Esophagus muscularis mucosa (tissue), 4 donors: Measurements from ENCODE around the gene DLGAP4. TPM values are rescaled to one million over a fixed set of nuclear protein-coding genes. Genes with fewer than 3 reads are reported as not detected.
A peak's percentile ranks its signal among the peaks of the same experiment; 100 is the strongest.

Source experiments
- DNase-seq: peaks from one replicate; pipeline ENCODE4 v3.0.0-alpha.2; 2017; ENCODE audit errors: extremely low spot score
- H3K27ac ChIP-seq, 4 donors: fragments of 200-600 bp; sonication (generic); replicated peaks in 1 of 4; 1 replicate in 3 of 4; 2 replicates in 1 of 4; pipeline ENCODE4 v1.5.1; 2016 to 2019; ENCODE audit warnings: mild to moderate bottlenecking in 1 of 4
- H3K27me3 ChIP-seq, 4 donors: fragments of 200-600 bp; sonication (generic); one replicate each; pipeline versions ENCODE4 v1.5.1 to v1.6.0; 2016 to 2019
- H3K36me3 ChIP-seq, 4 donors: fragments of 200-600 bp; sonication (generic); one replicate each; pipeline ENCODE4 v1.5.1; 2016 to 2019
- H3K4me1 ChIP-seq, 4 donors: fragments of 200-600 bp; sonication (generic); one replicate each; pipeline ENCODE4 v1.5.1; 2016 to 2019
- H3K4me3 ChIP-seq, 4 donors: fragments of 200-600 bp; sonication (generic); 1 replicate in 2 of 4; 2 replicates in 2 of 4; pipeline ENCODE4 v1.5.1; 2016 to 2019; ENCODE audit warnings: mild to moderate bottlenecking in 4 of 4, moderate library complexity in 1 of 4
- H3K9me3 ChIP-seq, 4 donors: fragments of 200-600 bp; sonication (generic); 1 replicate in 3 of 4; 2 replicates in 1 of 4; pipeline ENCODE4 v1.5.1; 2016 to 2019
- EP300 ChIP-seq: sonication (generic); formaldehyde crosslinking; IDR thresholded peaks from one replicate; pipeline ENCODE4 v1.6.1; 2017; ENCODE audit warnings: antibody characterized with exemption
- POLR2A ChIP-seq: fragments of 450-650 bp; IDR thresholded peaks from one replicate; pipeline ENCODE4 v1.6.1; 2017; ENCODE audit warnings: antibody characterized with exemption, moderate library complexity, mild to moderate bottlenecking, low read depth
- POLR2AphosphoS5 ChIP-seq, 2 donors: sonication (generic); formaldehyde crosslinking; IDR thresholded peaks; one replicate each; pipeline ENCODE4 v1.6.1; 2017; ENCODE audit warnings: antibody characterized with exemption in 2 of 2
- WGBS: methylation state at CpG from one replicate; pipeline ENCODE4 v1.1.5; 2018; 5-methylcytosine and 5-hydroxymethylcytosine counted together
- intact Hi-C: fragments of 100-400 bp; cut with DNase I; formaldehyde crosslinking; loops from one replicate; pipeline ENCODE4 v1.15.1; 2023
- total RNA-seq, 4 donors: library from RNA; depleted of rRNA; stranded (reverse); fragments of >200 nt; gene quantifications; one replicate each; pipeline versions ENCODE4 v1.1.0 to v1.2.1, GENCODE V29; 2016
- TF ChIP-seq, protein P1 (sequence below), 3 experiments: fragments of 200-600 bp in 2 of 3; fragments of 450-650 bp in 1 of 3; sonication (generic) in 2 of 3; IDR thresholded peaks; one replicate each; pipeline ENCODE4 v1.5.1; 2017 to 2019; ENCODE audit warnings: antibody characterized with exemption in 3 of 3, mild to moderate bottlenecking in 2 of 3, moderate library complexity in 1 of 3

Gene DLGAP4
- total RNA-seq, 4 donors from 2014 or later: 43.6 to 90.0 (median 48.8) TPM

DNA sequence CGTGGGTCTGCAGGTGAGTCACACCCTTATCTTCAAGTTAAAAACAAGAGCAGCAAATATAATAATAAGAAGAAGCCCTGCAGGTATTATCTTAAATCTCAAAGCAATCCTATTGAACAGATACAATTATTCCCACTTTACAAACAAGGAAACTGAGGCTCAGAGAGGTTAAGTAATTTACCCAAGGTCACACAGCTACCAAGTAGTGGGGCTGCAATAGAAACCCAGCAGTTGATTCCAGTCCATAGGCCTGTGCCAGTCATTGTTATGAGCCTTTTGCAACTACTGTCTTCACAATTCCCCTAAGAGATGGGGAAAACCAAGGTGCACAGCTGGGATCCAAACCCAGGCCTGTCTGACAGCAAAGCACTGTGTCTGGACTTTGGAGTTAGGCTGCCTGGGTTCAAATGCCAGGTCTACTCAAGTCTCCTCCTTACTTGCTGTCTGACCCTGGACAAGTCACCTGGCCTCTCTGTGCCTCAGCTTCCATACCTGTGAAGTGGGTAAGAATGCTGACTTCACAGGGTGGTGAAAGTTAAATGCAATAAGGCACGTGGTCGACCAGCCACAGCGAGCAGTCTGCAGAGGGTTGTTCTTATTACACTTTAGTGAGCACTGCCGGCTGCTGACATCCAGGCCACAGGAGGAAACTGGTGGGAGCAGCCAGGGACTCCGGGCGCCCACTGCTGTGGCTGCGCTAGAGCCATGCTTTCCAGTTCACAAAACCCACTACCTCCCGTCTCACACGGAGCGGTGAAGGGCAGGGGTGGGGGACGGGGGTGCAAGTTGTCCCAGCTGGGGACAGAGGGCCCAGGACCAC, 241.3 kb downstream of the DLGAP4 start:
- intact Hi-C loops: no loop called here
- peaks cover 28 to 61% (median 53%) of the 10 kb centered on the region in 4 donors for H3K36me3 ChIP-seq
- H3K4me1 ChIP-seq: peaks cover 55 to 93% (median 90%) of the 10 kb centered on the region in 4 donors
- TF ChIP-seq EP300 (no peak), POLR2A (no peak), POLR2AphosphoS5 (IDR thresholded peaks at IDR 0.05) (no peak)
- TF ChIP-seq, protein P1, sequence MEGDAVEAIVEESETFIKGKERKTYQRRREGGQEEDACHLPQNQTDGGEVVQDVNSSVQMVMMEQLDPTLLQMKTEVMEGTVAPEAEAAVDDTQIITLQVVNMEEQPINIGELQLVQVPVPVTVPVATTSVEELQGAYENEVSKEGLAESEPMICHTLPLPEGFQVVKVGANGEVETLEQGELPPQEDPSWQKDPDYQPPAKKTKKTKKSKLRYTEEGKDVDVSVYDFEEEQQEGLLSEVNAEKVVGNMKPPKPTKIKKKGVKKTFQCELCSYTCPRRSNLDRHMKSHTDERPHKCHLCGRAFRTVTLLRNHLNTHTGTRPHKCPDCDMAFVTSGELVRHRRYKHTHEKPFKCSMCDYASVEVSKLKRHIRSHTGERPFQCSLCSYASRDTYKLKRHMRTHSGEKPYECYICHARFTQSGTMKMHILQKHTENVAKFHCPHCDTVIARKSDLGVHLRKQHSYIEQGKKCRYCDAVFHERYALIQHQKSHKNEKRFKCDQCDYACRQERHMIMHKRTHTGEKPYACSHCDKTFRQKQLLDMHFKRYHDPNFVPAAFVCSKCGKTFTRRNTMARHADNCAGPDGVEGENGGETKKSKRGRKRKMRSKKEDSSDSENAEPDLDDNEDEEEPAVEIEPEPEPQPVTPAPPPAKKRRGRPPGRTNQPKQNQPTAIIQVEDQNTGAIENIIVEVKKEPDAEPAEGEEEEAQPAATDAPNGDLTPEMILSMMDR (IDR thresholded peaks at IDR 0.05): no peak
- H3K9me3 ChIP-seq: no peaks in the 10 kb centered on the region
- DNase-seq: no peak
- 44% methylated on average over 9 of the region's 12 CpGs for WGBS
- H3K4me3 ChIP-seq: peak overlapping the region in 2 of 4 donors; percentile 3 to 92
- no peaks in the 10 kb centered on the region for H3K27me3 ChIP-seq
- H3K27ac ChIP-seq: peak overlapping the region; percentile 32 to 97 (median 88)

DNA sequence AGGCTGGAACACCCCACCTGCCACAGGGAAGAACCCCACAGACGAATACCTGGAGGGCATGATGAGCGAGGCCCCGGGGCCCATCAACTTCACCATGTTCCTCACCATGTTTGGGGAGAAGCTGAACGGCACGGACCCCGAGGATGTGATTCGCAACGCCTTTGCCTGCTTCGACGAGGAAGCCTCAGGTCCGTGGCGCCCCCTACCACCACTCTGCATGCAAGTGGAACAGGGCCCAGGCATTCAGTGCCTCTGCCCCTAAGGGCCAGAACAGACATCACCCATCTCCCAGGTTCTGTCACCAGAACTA, 241.8 kb downstream of the DLGAP4 start:
- H3K4me3 ChIP-seq: peak overlapping the region in 2 of 4 donors; percentile 3 to 4
- intact Hi-C loops: no loop called here
- TF ChIP-seq POLR2A (no peak), EP300 (no peak), POLR2AphosphoS5 (IDR thresholded peaks at IDR 0.05) (peak in 1 of 2 donors; percentile 15)
- TF ChIP-seq, protein P1 (IDR thresholded peaks at IDR 0.05): peak in 1 of 3 experiments; percentile 22
- peak overlapping the region; percentile 70 to 97 (median 88) for H3K27ac ChIP-seq
- H3K36me3 ChIP-seq: peaks cover 28 to 57% (median 53%) of the 10 kb centered on the region in 4 donors
- no peak for DNase-seq
- H3K27me3 ChIP-seq: no peaks in the 10 kb centered on the region
- peaks cover 50 to 87% (median 85%) of the 10 kb centered on the region in 4 donors for H3K4me1 ChIP-seq
- H3K9me3 ChIP-seq: no peaks in the 10 kb centered on the region
- 68% methylated on average over 12 of the region's 12 CpGs for WGBS

DNA sequence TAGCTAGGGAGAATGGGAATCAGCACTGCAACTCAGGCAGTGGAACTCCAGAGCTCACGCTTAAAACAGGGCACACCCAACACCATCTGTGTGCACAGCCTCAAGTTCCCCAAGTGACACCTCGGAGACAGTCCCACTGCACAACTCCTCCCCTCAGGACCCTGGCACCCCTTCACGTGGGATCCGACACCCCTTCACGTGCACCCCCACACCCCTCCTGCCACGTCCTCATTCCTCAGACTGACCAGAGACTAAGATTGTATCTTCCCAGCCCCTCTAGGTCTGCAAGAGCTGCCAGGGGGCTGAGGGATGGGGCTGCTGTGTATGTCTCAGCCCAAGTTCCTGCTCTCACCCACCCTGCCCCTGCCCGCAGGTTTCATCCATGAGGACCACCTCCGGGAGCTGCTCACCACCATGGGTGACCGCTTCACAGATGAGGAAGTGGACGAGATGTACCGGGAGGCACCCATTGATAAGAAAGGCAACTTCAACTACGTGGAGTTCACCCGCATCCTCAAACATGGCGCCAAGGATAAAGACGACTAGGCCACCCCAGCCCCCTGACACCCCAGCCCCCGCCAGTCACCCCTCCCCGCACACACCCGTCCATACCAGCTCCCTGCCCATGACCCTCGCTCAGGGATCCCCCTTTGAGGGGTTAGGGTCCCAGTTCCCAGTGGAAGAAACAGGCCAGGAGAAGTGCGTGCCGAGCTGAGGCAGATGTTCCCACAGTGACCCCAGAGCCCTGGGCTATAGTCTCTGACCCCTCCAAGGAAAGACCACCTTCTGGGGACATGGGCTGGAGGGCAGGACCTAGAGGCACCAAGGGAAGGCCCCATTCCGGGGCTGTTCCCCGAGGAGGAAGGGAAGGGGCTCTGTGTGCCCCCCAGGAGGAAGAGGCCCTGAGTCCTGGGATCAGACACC, 242.8 kb downstream of the DLGAP4 start:
- no peak overlapping the region for H3K4me3 ChIP-seq
- no peak for DNase-seq
- no peaks in the 10 kb centered on the region for H3K9me3 ChIP-seq
- intact Hi-C loops: no loop called here
- peaks cover 28 to 54% (median 53%) of the 10 kb centered on the region in 4 donors for H3K36me3 ChIP-seq
- TF ChIP-seq, protein P1 (IDR thresholded peaks at IDR 0.05): no peak
- TF ChIP-seq POLR2AphosphoS5 (IDR thresholded peaks at IDR 0.05): peak in 1 of 2 donors; percentile 51
- H3K27me3 ChIP-seq: no peaks in the 10 kb centered on the region
- peak overlapping the region; percentile 70 to 97 (median 88) for H3K27ac ChIP-seq
- WGBS: 61% methylated on average over 22 of the region's 23 CpGs
- peaks cover 41 to 78% (median 74%) of the 10 kb centered on the region in 4 donors for H3K4me1 ChIP-seq

DNA sequence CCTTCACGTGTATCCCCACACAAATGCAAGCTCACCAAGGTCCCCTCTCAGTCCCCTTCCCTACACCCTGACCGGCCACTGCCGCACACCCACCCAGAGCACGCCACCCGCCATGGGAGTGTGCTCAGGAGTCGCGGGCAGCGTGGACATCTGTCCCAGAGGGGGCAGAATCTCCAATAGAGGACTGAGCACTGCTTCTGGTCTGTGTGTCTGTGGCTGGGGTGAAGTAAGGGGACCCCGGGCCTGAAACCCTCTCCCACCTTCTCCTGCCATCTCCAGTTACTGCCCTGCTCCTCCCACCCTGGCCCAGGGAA, 243.4 kb downstream of the DLGAP4 start:
- intact Hi-C loops: no loop called here
- H3K9me3 ChIP-seq: no peaks in the 10 kb centered on the region
- peak overlapping the region; percentile 70 to 97 (median 88) for H3K27ac ChIP-seq
- peaks cover 28 to 54% (median 52%) of the 10 kb centered on the region in 4 donors for H3K36me3 ChIP-seq
- H3K4me3 ChIP-seq: no peak overlapping the region
- peaks cover 34 to 72% (median 68%) of the 10 kb centered on the region in 4 donors for H3K4me1 ChIP-seq
- no peaks in the 10 kb centered on the region for H3K27me3 ChIP-seq
- no peak for DNase-seq
- TF ChIP-seq EP300: no peak
- no peak for TF ChIP-seq POLR2A
- TF ChIP-seq POLR2AphosphoS5 (IDR thresholded peaks at IDR 0.05): peak; percentile 5 to 58
- TF ChIP-seq, protein P1 (IDR thresholded peaks at IDR 0.05): no peak
- 52% methylated on average over 8 of the region's 9 CpGs for WGBS
